GM12865 (cell line): ENCODE results near the gene UST.
A peak's percentile ranks its signal among the peaks of the same experiment; 100 is the strongest.
"Not testable (repeated sequence)": the region's sequence is repeated elsewhere in the genome, so short reads cannot be mapped to it uniquely, and the experiment has no call there.

Experiments
- DNase-seq: peaks from one replicate; pipeline ENCODE4 v3.0.0; 2010; ENCODE audit warnings: low read depth
- H3K4me3 ChIP-seq: 2 replicates; pipeline ENCODE4 v1.5.1; 2011; ENCODE audit warnings: mild to moderate bottlenecking, low read depth, low read length, control low read depth
- TF ChIP-seq, protein P1 (sequence below): IDR thresholded peaks from 2 replicates; pipeline ENCODE4 v1.5.1; 2011; ENCODE audit warnings: low read length, control low read depth, low read depth, inconsistent platforms; ENCODE audit not compliant: insufficient read depth; ENCODE audit errors: missing control alignments

The UST gene

DNA sequence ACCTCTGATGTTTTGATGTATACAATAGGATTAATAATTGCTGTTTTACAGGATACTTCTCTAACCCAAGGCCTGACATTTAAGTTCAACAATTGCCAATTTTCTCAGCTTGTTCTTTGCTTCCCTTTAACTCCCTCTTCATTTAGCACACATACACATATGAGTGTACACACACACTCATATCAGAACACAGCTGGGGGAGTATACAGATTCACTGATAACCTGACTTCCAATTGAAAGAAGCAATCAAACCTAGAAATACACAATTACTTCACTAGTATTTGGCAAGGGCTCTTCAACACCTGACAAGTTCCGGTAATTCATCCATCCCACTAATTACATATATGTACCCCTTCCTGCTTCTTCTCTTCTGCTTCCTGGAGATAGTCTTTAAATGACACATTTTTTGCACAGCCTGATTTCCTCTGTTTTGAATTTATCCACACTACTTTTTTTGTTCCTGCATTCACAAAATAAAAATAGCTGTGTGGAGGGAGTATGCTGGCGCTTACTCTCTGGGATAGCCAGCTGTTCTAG is 11.2 kb downstream of the UST start:
- TF ChIP-seq, protein P1, sequence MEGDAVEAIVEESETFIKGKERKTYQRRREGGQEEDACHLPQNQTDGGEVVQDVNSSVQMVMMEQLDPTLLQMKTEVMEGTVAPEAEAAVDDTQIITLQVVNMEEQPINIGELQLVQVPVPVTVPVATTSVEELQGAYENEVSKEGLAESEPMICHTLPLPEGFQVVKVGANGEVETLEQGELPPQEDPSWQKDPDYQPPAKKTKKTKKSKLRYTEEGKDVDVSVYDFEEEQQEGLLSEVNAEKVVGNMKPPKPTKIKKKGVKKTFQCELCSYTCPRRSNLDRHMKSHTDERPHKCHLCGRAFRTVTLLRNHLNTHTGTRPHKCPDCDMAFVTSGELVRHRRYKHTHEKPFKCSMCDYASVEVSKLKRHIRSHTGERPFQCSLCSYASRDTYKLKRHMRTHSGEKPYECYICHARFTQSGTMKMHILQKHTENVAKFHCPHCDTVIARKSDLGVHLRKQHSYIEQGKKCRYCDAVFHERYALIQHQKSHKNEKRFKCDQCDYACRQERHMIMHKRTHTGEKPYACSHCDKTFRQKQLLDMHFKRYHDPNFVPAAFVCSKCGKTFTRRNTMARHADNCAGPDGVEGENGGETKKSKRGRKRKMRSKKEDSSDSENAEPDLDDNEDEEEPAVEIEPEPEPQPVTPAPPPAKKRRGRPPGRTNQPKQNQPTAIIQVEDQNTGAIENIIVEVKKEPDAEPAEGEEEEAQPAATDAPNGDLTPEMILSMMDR, result no peak
- H3K4me3 ChIP-seq, result no peak overlapping the region
- DNase-seq, result peak; percentile 57

DNA sequence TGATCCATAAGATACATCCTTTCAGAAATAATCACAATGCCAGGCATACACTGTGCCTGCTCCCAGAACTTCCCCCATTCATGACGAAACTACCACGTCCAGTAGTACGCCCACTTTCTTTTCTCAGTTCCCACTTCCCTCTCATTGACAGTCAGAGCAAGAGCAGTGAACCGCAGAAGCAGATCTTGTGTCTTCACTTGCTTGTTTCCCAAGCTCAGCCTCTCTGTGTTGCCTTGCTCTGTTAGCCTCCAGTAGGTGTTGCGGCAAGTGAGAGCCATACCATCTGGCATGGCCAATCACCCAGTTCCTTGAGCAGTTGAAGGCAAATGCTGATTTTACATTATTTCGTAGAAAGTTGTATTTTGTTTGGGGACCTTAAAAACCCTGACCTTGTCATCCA is 11.7 kb downstream of the UST start:
- H3K4me3 ChIP-seq, result no peak overlapping the region
- DNase-seq, result peak; percentile 95
- TF ChIP-seq, protein P1, result no peak

DNA sequence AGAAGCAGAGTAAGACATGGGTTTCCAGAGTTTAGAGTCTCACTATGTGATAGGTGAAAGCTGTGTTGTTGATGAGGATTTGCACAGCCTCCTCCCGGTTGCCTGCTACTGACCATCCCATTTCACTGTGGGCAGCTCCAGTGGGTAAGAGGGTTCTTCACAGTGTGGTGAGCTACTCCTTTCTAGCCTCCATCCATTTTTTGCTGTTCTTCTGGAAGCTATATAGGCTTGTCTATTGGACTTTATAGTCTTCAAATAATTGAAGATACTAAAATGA is 13.4 kb downstream of the UST start:
- no peak for DNase-seq
- H3K4me3 ChIP-seq, result peak overlapping the region; percentile 44
- TF ChIP-seq, protein P1, result no peak

DNA sequence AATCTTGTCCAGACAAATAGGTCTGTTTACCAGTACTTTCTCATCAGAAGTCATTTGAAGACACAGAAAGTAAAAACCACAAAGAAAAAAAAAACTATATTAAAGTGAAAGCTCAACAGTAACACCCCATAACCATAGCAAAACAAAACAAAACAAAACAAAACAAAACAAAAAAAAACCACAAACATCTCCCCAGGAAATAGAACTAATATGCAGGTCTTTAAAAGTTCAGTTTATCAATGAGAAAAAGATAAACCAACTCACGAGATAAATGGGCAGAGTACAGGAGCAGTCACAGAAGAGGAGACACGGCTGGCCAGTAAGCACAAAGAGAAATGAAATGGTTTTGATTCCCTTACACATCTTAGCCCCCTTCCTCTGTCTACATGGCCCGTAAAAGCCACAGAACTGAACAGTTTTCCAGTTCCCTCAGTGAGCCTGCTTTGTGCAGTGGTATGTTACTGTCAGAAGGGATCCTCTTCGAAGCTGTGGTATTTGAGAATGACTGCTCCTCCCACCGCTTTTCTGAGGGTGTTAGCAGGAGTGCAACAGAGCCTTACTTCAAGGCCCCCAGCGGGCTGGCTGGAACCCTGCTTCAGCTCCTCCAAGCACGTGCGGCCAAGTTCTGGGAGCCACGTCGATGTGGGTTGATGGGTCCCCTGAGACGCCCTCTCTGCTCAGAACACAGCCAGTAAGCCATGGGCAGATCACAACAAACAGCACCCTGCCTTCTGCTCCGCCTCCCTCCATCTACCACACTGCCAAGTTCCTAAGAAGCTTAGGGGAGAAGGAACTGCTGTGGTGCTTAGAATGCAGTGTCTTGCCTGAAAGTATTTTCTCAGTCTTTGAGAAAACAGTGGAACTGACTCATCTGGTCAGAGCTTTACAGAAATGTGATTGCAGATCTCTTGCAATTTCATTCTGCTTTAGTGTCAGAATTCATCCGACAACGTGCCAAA is 14.0 kb downstream of the UST start:
- peak overlapping the region; percentile 44 for H3K4me3 ChIP-seq
- TF ChIP-seq, protein P1, result no peak
- peak; percentile 83 for DNase-seq

DNA sequence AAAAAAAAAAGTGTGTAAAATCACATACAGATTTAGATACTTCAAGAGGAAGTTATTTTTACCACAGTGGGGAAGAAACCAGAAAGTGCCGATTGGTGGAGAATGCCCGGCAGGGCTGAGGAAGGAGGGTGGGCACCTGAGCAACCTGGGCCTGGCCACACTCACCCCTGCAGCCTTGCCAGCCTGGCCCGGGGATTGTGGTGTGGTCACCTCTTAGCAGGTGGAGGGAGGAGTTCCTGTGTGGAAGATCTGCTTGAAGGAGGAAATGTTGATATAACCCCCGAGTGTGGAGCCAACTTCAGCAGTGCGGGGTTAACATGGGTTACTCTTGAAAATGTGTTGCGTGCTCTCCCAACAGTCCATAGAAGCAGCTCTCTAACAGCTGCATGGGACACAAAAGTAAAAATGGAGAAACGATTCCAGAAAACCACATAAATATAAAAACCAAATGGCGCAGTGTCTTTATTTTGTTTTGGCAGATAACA is 14.7 kb downstream of the UST start:
- no peak for DNase-seq
- no peak overlapping the region for H3K4me3 ChIP-seq
- TF ChIP-seq, protein P1, result no peak

DNA sequence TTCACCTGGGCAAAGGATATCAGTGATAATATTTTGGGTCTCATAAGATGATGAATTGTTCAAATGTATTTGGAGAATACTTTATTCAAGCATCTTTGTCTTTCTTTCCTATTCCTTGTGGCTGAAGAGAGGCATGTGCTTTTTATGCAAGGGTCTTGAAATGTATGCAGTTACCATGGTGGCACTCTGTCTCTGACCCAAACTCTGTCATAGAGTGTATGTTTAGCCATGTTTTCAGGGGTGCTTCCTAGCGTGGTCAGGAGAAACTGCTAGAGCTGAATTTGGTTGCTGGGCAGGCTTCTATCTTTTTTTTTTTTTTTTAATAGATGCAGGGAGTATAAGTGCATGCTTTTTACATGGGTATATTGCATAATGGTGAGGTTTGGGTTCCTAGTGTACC is 15.4 kb downstream of the UST start:
- H3K4me3 ChIP-seq, result no peak overlapping the region
- TF ChIP-seq, protein P1, result no peak
- DNase-seq, result no peak

DNA sequence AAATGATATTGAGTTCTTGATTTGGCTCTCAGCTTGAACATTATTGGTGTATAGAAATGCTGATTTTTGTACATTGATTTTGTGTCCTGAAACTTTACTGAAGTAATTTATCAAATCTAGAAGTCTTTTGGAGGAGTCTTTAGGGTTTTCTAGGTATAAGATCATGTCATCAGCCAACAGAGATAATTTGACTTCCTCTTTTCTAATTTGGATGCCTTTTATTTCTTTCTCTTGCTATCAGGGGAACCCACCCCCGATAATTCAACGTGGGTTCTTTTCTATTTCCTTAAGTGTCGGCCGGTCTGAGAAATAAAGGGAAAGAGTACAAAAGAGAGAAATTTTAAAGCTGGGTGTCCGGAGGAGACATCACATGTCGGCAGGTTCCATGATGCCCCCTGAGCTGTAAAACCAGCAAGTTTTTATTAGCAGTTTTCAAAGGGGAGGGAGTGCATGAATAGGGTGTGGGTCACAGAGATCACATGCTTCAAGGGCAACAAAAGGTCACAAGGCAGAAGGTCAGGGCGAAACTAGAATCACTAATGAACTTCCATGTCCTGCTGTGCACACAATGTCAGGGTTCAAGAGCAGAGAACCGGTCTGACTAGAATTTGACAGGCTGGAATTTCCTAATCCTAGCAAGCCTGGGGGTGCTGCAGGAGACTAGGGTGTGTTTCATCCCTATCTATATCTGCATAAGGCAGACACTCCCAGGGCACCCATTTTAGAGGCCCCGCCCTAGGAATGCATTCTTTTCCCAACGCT is 17.6 kb downstream of the UST start:
- not testable (repeated sequence) for DNase-seq, H3K4me3 ChIP-seq
